ENCODE measurements around the gene PHLPP1. TPM values are rescaled to one million over a fixed set of nuclear protein-coding genes. Genes with fewer than 3 reads are reported as not detected.

Gene PHLPP1
- total and polyA plus RNA-seq, 2 donors (not counting 1 experiment from before 2014, with no cell fraction given) = 3.6 to 5.0 TPM

DNA sequence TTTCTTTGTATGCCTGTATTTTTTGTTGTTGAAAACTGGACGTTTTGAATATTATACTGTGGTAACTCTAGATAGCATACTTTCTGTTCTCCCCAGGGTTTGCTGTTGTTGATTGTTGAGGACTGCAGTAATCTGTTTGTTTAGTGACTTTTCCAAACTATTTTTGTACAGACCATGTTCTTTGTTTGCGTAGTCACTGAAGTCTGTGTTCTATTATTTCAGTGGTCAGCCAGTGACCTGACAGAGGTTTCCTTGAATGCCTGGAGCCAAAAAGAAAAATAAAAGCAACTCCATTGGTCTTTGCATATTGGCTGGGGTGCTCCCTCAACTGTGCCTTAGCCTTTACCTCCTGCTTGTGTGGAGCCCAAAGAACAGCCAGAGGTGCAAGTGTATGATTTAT is 42.7 kb upstream of the PHLPP1 start:
- no peak for TF ChIP-seq EZH2 (IDR thresholded peaks at IDR 0.05; ENCODE audit: low read length, missing control alignments)
- TF ChIP-seq, protein P1, sequence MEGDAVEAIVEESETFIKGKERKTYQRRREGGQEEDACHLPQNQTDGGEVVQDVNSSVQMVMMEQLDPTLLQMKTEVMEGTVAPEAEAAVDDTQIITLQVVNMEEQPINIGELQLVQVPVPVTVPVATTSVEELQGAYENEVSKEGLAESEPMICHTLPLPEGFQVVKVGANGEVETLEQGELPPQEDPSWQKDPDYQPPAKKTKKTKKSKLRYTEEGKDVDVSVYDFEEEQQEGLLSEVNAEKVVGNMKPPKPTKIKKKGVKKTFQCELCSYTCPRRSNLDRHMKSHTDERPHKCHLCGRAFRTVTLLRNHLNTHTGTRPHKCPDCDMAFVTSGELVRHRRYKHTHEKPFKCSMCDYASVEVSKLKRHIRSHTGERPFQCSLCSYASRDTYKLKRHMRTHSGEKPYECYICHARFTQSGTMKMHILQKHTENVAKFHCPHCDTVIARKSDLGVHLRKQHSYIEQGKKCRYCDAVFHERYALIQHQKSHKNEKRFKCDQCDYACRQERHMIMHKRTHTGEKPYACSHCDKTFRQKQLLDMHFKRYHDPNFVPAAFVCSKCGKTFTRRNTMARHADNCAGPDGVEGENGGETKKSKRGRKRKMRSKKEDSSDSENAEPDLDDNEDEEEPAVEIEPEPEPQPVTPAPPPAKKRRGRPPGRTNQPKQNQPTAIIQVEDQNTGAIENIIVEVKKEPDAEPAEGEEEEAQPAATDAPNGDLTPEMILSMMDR (conservative IDR thresholded peaks at IDR 0.05 in 1 of 2, IDR thresholded peaks at IDR 0.05 in 1 of 2; ENCODE audit: low read depth in 1 of 2, low read length in 2 of 2) = no peak
- no peaks in the 10 kb centered on the region for H3K9me3 ChIP-seq (ENCODE audit: control insufficient read depth, insufficient read depth, low read depth, low read length)
- DNase-seq (ENCODE audit: low read depth in 2 of 2) = no peak

DNA sequence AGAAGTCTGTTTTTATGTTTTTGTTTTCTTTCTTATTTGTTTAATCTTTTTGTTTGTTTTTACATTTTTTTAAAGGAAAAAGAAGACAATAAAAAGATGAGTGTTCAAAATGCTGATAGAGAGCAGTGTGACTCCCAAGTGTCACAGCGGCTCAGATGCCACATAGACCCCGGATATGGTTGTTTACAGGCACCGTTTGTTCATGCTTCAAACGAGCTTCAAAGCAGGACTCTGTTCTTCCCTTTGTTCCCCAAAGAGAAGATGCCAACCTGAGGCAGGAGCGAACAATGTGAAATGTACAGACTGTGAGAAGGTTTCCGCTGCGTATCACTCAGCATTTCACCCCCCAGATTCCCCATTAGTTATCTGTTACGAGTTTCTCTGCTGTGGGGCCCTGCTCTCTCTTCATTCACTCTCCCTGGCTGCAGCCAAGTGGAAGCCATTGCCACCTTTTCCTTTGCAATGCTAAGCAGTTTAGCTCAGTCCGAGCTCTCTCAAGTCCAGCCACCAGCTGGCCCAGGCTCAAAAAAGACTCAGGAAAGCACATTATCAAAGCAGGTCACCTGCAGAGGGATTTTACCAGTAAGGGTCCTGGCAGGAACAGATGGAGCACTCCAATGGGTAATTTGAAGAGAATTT is 36.4 kb upstream of the PHLPP1 start:
- Histone ChIP-seq H2AFZ (ENCODE audit: low read length) (no peak overlapping the region), H3K9ac (ENCODE audit: insufficient read depth, low read length) (no peak overlapping the region), H3K4me2 (ENCODE audit: extremely low read depth, insufficient read depth, low read length) (no peak overlapping the region), H3K27me3 (ENCODE audit: control insufficient read depth, insufficient read depth, low read length) (no peaks in the 10 kb centered on the region), H4K20me1 (ENCODE audit: control insufficient read depth, extremely low read depth, insufficient read depth, low read length) (no peaks in the 10 kb centered on the region), H3K9me3 (ENCODE audit: control insufficient read depth, insufficient read depth, low read depth, low read length) (no peaks in the 10 kb centered on the region), H3K36me3 (ENCODE audit: control insufficient read depth, insufficient read depth, low read length) (no peaks in the 10 kb centered on the region), H3K4me1 (ENCODE audit: control insufficient read depth, extremely low read depth, insufficient read depth, low read length) (no peaks in the 10 kb centered on the region), H3K4me3 (replicated peaks in 1 of 4; ENCODE audit: control extremely low read depth in 1 of 4, insufficient read depth in 1 of 4, low read depth in 3 of 4, low read length in 4 of 4) (no peak overlapping the region), H3K27ac (ENCODE audit: insufficient read depth, low read length) (no peak overlapping the region), H3K79me2 (ENCODE audit: control insufficient read depth, insufficient read depth, low read length) (no peaks in the 10 kb centered on the region)
- no peak for DNase-seq (ENCODE audit: low read depth in 2 of 2)
- TF ChIP-seq EZH2 (IDR thresholded peaks at IDR 0.05; ENCODE audit: low read length, missing control alignments) = no peak
- TF ChIP-seq, protein P1 (conservative IDR thresholded peaks at IDR 0.05 in 1 of 2, IDR thresholded peaks at IDR 0.05 in 1 of 2; ENCODE audit: low read depth in 1 of 2, low read length in 2 of 2) = no peak

More for the DNA sequence above, 42.7 kb upstream of the PHLPP1 start:
- Histone ChIP-seq H3K27ac (ENCODE audit: insufficient read depth, low read length) (no peak overlapping the region), H3K4me1 (ENCODE audit: control insufficient read depth, extremely low read depth, insufficient read depth, low read length) (no peaks in the 10 kb centered on the region), H3K9ac (ENCODE audit: insufficient read depth, low read length) (no peak overlapping the region), H3K36me3 (ENCODE audit: control insufficient read depth, insufficient read depth, low read length) (no peaks in the 10 kb centered on the region), H3K27me3 (ENCODE audit: control insufficient read depth, insufficient read depth, low read length) (no peaks in the 10 kb centered on the region), H3K4me3 (replicated peaks in 1 of 4; ENCODE audit: control extremely low read depth in 1 of 4, insufficient read depth in 1 of 4, low read depth in 3 of 4, low read length in 4 of 4) (no peak overlapping the region), H3K4me2 (ENCODE audit: extremely low read depth, insufficient read depth, low read length) (no peak overlapping the region), H3K79me2 (ENCODE audit: control insufficient read depth, insufficient read depth, low read length) (no peaks in the 10 kb centered on the region), H4K20me1 (ENCODE audit: control insufficient read depth, extremely low read depth, insufficient read depth, low read length) (no peaks in the 10 kb centered on the region), H2AFZ (ENCODE audit: low read length) (no peak overlapping the region)

GRCh38 chr18:62682371-62682770 is 33.0 kb upstream of the PHLPP1 start:
- no peak for DNase-seq (ENCODE audit: low read depth in 2 of 2)
- H3K36me3 ChIP-seq (ENCODE audit: control insufficient read depth, insufficient read depth, low read length) = no peaks in the 10 kb centered on the region
- no peak overlapping the region for H2AFZ ChIP-seq (ENCODE audit: low read length)
- H3K9ac ChIP-seq (ENCODE audit: insufficient read depth, low read length) = no peak overlapping the region
- no peaks in the 10 kb centered on the region for H3K4me1 ChIP-seq (ENCODE audit: control insufficient read depth, extremely low read depth, insufficient read depth, low read length)
- no peaks in the 10 kb centered on the region for H4K20me1 ChIP-seq (ENCODE audit: control insufficient read depth, extremely low read depth, insufficient read depth, low read length)
- H3K4me3 ChIP-seq (replicated peaks in 1 of 4; ENCODE audit: control extremely low read depth in 1 of 4, insufficient read depth in 1 of 4, low read depth in 3 of 4, low read length in 4 of 4) = no peak overlapping the region
- no peaks in the 10 kb centered on the region for H3K27me3 ChIP-seq (ENCODE audit: control insufficient read depth, insufficient read depth, low read length)
- H3K4me2 ChIP-seq (ENCODE audit: extremely low read depth, insufficient read depth, low read length) = no peak overlapping the region
- H3K9me3 ChIP-seq (ENCODE audit: control insufficient read depth, insufficient read depth, low read depth, low read length) = no peaks in the 10 kb centered on the region
- H3K27ac ChIP-seq (ENCODE audit: insufficient read depth, low read length) = no peak overlapping the region
- no peaks in the 10 kb centered on the region for H3K79me2 ChIP-seq (ENCODE audit: control insufficient read depth, insufficient read depth, low read length)
- TF ChIP-seq, protein P1 (conservative IDR thresholded peaks at IDR 0.05 in 1 of 2, IDR thresholded peaks at IDR 0.05 in 1 of 2; ENCODE audit: low read depth in 1 of 2, low read length in 2 of 2) = no peak
- TF ChIP-seq EZH2 (IDR thresholded peaks at IDR 0.05; ENCODE audit: low read length, missing control alignments) = no peak
